H9 (cell line): ENCODE measurements around the gene MIER2. TPM values are rescaled to one million over a fixed set of nuclear protein-coding genes. Genes with fewer than 3 reads are reported as not detected.

Experiments
- DNase-seq: peaks from one replicate; pipeline ENCODE4 v3.0.0-alpha.2; 2017
- H2AFZ ChIP-seq: one replicate; pipeline ENCODE4 v1.6.1; 2013; ENCODE audit warnings: mild to moderate bottlenecking, low read length, control low read depth, moderate library complexity
- H2AK5ac ChIP-seq: 2 replicates; pipeline ENCODE4 v1.6.1; 2013; ENCODE audit warnings: low read length, control low read depth, mixed read lengths; ENCODE audit not compliant: insufficient read length
- H2BK120ac ChIP-seq: one replicate; pipeline ENCODE4 v1.6.1; 2013; ENCODE audit warnings: low read depth, mild to moderate bottlenecking, low read length, control low read depth, inconsistent platforms; ENCODE audit not compliant: poor library complexity, severe bottlenecking
- H2BK12ac ChIP-seq: 2 replicates; pipeline ENCODE4 v1.6.1; 2013; ENCODE audit warnings: low read length, control low read depth, mixed read lengths, low read depth; ENCODE audit not compliant: insufficient read length
- H2BK15ac ChIP-seq: 2 replicates; pipeline ENCODE4 v1.6.1; 2013; ENCODE audit warnings: low read depth, low read length, control low read depth
- H2BK20ac ChIP-seq: one replicate; pipeline ENCODE4 v1.6.1; 2013; ENCODE audit warnings: low read depth, mild to moderate bottlenecking, low read length, control low read depth, inconsistent platforms; ENCODE audit not compliant: poor library complexity, severe bottlenecking
- H2BK5ac ChIP-seq: 2 replicates; pipeline ENCODE4 v1.6.1; 2013; ENCODE audit warnings: low read length, control low read depth, mixed read lengths; ENCODE audit not compliant: insufficient read length
- H3K14ac ChIP-seq: 2 replicates; pipeline ENCODE4 v1.6.1; 2013; ENCODE audit warnings: low read length, control low read depth; ENCODE audit not compliant: insufficient read depth
- H3K18ac ChIP-seq: 2 replicates; pipeline ENCODE4 v1.6.1; 2013; ENCODE audit warnings: low read depth, mild to moderate bottlenecking, mixed read lengths, low read length, control low read depth; ENCODE audit not compliant: insufficient read length
- H3K23ac ChIP-seq: 2 replicates; pipeline ENCODE4 v1.6.1; 2013; ENCODE audit warnings: low read length, control low read depth, mixed read lengths, low read depth; ENCODE audit not compliant: insufficient read length
- H3K23me2 ChIP-seq: 2 replicates; pipeline ENCODE4 v1.6.1; 2013; ENCODE audit warnings: low read depth, mild to moderate bottlenecking, mixed read lengths, low read length, control low read depth; ENCODE audit not compliant: insufficient read length, poor library complexity, severe bottlenecking
- H3K27ac ChIP-seq: 2 replicates; pipeline ENCODE4 v1.5.1; 2013; ENCODE audit warnings: low read length, control low read depth, mixed read lengths, low read depth; ENCODE audit not compliant: insufficient read length
- H3K27me3 ChIP-seq: 2 replicates; pipeline ENCODE4 v1.6.1; 2013; ENCODE audit warnings: low read length, control low read depth, inconsistent platforms; ENCODE audit not compliant: insufficient read depth
- H3K4ac ChIP-seq: 2 replicates; pipeline ENCODE4 v1.6.1; 2013; ENCODE audit warnings: low read depth, mild to moderate bottlenecking, control low read depth, inconsistent platforms, low read length, moderate library complexity
- H3K4me1 ChIP-seq: 2 replicates; pipeline ENCODE4 v1.6.1; 2013; ENCODE audit warnings: low read length, control low read depth, inconsistent platforms; ENCODE audit not compliant: insufficient read depth
- H3K4me2 ChIP-seq: 2 replicates; pipeline ENCODE4 v1.6.1; 2013; ENCODE audit warnings: low read length, control low read depth, mixed read lengths; ENCODE audit not compliant: insufficient read length, insufficient read depth
- H3K56ac ChIP-seq: 2 replicates; pipeline ENCODE4 v1.6.1; 2013; ENCODE audit warnings: low read depth, mild to moderate bottlenecking, mixed read lengths, low read length, control low read depth; ENCODE audit not compliant: insufficient read length
- H3K79me1 ChIP-seq: 2 replicates; pipeline ENCODE4 v1.6.1; 2013; ENCODE audit warnings: low read depth, mild to moderate bottlenecking, moderate library complexity, low read length, control low read depth, inconsistent platforms; ENCODE audit not compliant: insufficient read depth, poor library complexity, severe bottlenecking
- H3K79me2 ChIP-seq: 2 replicates; pipeline ENCODE4 v1.6.1; 2013; ENCODE audit warnings: low read length, control low read depth, inconsistent platforms; ENCODE audit not compliant: insufficient read depth
- H3K9ac ChIP-seq: 2 replicates; pipeline ENCODE4 v1.6.1; 2013; ENCODE audit warnings: low read length, control low read depth, mixed read lengths; ENCODE audit not compliant: insufficient read length; ENCODE audit errors: extremely low read depth
- H3K9me3 ChIP-seq: one replicate; pipeline ENCODE4 v1.6.1; 2013; ENCODE audit warnings: low read depth, low read length, inconsistent platforms; ENCODE audit not compliant: control insufficient read depth
- H3T11ph ChIP-seq: one replicate; pipeline ENCODE4 v1.6.1; 2013; ENCODE audit warnings: mild to moderate bottlenecking, low read length, control low read depth, inconsistent platforms
- H4K20me1 ChIP-seq: one replicate; pipeline ENCODE4 v1.6.1; 2013; ENCODE audit not compliant: control insufficient read depth, insufficient read length, insufficient read depth
- H4K5ac ChIP-seq: 2 replicates; pipeline ENCODE4 v1.6.1; 2013; ENCODE audit warnings: low read depth, mild to moderate bottlenecking, mixed read lengths, low read length, control low read depth; ENCODE audit not compliant: insufficient read length
- H4K8ac ChIP-seq: replicated peaks from 2 replicates; pipeline ENCODE4 v1.6.1; 2013; ENCODE audit warnings: low read length, control low read depth, mixed read lengths, low read depth; ENCODE audit not compliant: insufficient read length
- H4K91ac ChIP-seq: 2 replicates; pipeline ENCODE4 v1.6.1; 2013; ENCODE audit warnings: low read depth, mild to moderate bottlenecking, moderate library complexity, mixed read lengths, low read length, control low read depth; ENCODE audit not compliant: insufficient read length
- H3K27ac Mint-ChIP-seq, 3 experiments: 2 replicates in 2 of 3; 3 replicates in 1 of 3; pipeline ENCODE4 v1.8.0; 2020 to 2021; ENCODE audit warnings: mixed read lengths in 3 of 3, mild to moderate bottlenecking in 1 of 3, moderate library complexity in 1 of 3
- H3K27me3 Mint-ChIP-seq: 2 replicates; pipeline ENCODE4 v1.8.0; 2021; ENCODE audit warnings: low read depth, mild to moderate bottlenecking, moderate library complexity, mixed read lengths
- H3K36me3 Mint-ChIP-seq, 3 experiments: 2 replicates in 2 of 3; 3 replicates in 1 of 3; pipeline ENCODE4 v1.8.0; 2020 to 2021; ENCODE audit warnings: low read depth in 3 of 3, mixed read lengths in 3 of 3; ENCODE audit not compliant: insufficient read depth in 1 of 3
- H3K4me1 Mint-ChIP-seq, 2 experiments: 2 replicates each; pipeline ENCODE4 v1.8.0; 2020; ENCODE audit warnings: mixed read lengths in 2 of 2
- H3K4me3 Mint-ChIP-seq, 2 experiments: 2 replicates in 1 of 2; 3 replicates in 1 of 2; pipeline ENCODE4 v1.8.0; 2020 to 2021; ENCODE audit warnings: mild to moderate bottlenecking in 2 of 2, mixed read lengths in 2 of 2, moderate library complexity in 1 of 2
- H3K9me3 Mint-ChIP-seq, 2 experiments: 2 replicates in 1 of 2; 3 replicates in 1 of 2; pipeline ENCODE4 v1.8.0; 2020; ENCODE audit warnings: mild to moderate bottlenecking in 2 of 2, mixed read lengths in 2 of 2, moderate library complexity in 1 of 2
- CTCF ChIP-seq: fragments of 200-600 bp; sonication (generic); conservative IDR thresholded peaks from 3 replicates; pipeline ENCODE4 v1.8.0; 2021; ENCODE audit warnings: antibody characterized with exemption, mild to moderate bottlenecking
- WGBS: extraction: QIAGEN DNeasy Blood & Tissue Kit; methylation state at CpG from one replicate; pipeline ENCODE4 v1.1.7; 2013; ENCODE audit warnings: missing lambda C conversion rate, low lambda C conversion rate, mixed read lengths; ENCODE audit not compliant: insufficient read length; ENCODE audit errors: extremely low coverage; 5-methylcytosine and 5-hydroxymethylcytosine counted together
- total RNA-seq: library from RNA; stranded (reverse); gene quantifications from 2 replicates; pipeline ENCODE4 v1.2.1, GENCODE V29; 2021

MIER2 gene
- total RNA-seq, 1 experiment from 2014 or later: 60.5 TPM

DNA sequence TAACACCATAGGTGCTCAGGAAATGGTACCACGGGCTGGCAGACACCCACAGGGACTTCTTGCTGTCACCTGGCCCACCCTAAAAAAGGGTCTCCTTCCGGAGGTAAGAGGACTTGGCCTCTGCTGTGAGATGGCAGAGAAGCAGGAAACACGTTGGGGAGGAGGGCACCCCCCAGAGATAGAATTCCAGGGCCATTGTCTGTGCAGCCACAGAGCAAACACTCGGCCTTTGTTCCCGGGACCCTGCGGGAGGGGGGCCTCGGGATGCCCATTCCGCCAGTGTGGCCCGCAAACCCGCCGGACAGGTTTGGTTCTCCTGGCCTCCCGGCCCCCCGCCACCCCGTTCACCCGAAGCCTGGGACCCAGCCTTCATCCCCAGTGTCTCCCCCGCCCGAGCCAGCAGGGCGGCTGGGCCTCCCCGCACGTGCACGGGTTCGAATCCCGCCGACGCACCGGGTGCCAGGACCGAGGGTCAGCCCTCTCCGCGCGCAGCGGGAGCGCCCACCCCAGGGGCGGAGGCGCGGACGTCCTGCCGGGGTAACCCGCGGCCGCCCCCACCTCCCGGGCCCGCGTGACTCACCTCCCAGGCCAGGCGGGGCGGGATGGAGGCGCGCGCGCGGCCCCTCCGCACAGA lies 54.1 kb downstream of the MIER2 start:
- H3K4me2 ChIP-seq: peak overlapping the region; percentile 1
- no peaks in the 10 kb centered on the region; the same call in 1 of the 2 replicates for H3K79me2 ChIP-seq
- H4K20me1 ChIP-seq: no peaks in the 10 kb centered on the region
- no CpG with 5 or more reads among the region's 51 CpGs for WGBS
- Mint-ChIP-seq H3K36me3 (peaks cover 17 to 28% (median 19%) of the 10 kb centered on the region in 3 experiments), H3K4me3 (peak overlapping the region; percentile 78 to 80), H3K27ac (peak overlapping the region; percentile 99 to 100 (median 99)), H3K9me3 (peaks cover 6% of the 10 kb centered on the region in 2 experiments; a peak in 3 of 5 replicates), H3K4me1 (peaks cover 40 to 42% of the 10 kb centered on the region in 2 experiments), H3K27me3 (peaks cover 28% of the 10 kb centered on the region)
- peak overlapping the region; percentile 93; the same call in 1 of the 2 replicates for H3K4ac ChIP-seq
- no peak overlapping the region for H4K5ac ChIP-seq
- H4K91ac ChIP-seq: no peak overlapping the region
- H3K23me2 ChIP-seq: peaks cover 9% of the 10 kb centered on the region
- H3K18ac ChIP-seq: peak overlapping the region; percentile 76
- peak overlapping the region; percentile 80 for H3K14ac ChIP-seq
- no peak overlapping the region for H3T11ph ChIP-seq
- H2BK15ac ChIP-seq: no peak overlapping the region
- H3K4me1 ChIP-seq: peaks cover 6% of the 10 kb centered on the region
- H2BK120ac ChIP-seq: peak overlapping the region; percentile 85
- peak; percentile 96 for DNase-seq
- H2BK5ac ChIP-seq: no peak overlapping the region
- H3K56ac ChIP-seq: no peak overlapping the region
- no peak overlapping the region for H3K23ac ChIP-seq
- no peaks in the 10 kb centered on the region for H3K79me1 ChIP-seq
- H3K27me3 ChIP-seq: no peaks in the 10 kb centered on the region; the same call in 1 of the 2 replicates
- H3K9me3 ChIP-seq: no peaks in the 10 kb centered on the region
- H2AK5ac ChIP-seq: no peak overlapping the region
- H3K9ac ChIP-seq: no peak overlapping the region
- H4K8ac ChIP-seq: no peak overlapping the region
- no peak overlapping the region for H2AFZ ChIP-seq
- peak overlapping the region; percentile 60 for H3K27ac ChIP-seq
- no peak overlapping the region for H2BK12ac ChIP-seq
- no peak for TF ChIP-seq CTCF
- H2BK20ac ChIP-seq: no peak overlapping the region
